ENCODE results near the gene TBC1D17. TPM values are rescaled to one million over a fixed set of nuclear protein-coding genes. Genes with fewer than 3 reads are reported as not detected.

The TBC1D17 gene
- polyA plus RNA-seq, 2 of the 4 experiments (the other 2 are of a cell fraction) = 12.3 to 41.5 TPM

GRCh38 chr19:49929611-49930482 is 52.3 kb downstream of the TBC1D17 start:
- peak; percentile 98 to 100 for DNase-seq (ENCODE audit: low read depth in 1 of 2, low spot score in 1 of 2)
- H3K9me3 ChIP-seq = no peaks in the 10 kb centered on the region
- ChIA-PET CTCF (interaction anchor here (0.6 to 3.9 kb wide), 9 partner anchors 8 to 206 kb away, joined by 3 to 26 read pairs (median 4); no protein-coding TSS in a partner anchor), POLR2A (interaction anchor here (0.5 to 2.6 kb wide), 29 partner anchors 8 to 426 kb away, joined by 3 to 30 read pairs (median 4); partner anchors contain the start of genes AKT1S1, AP2A1, FUZ and KCNC3)
- FAIRE-seq = peak; percentile 97
- WGBS (ENCODE audit: missing lambda C conversion rate) = 2% methylated on average over 39 of the region's 43 CpGs
- H3K4me3 ChIP-seq = peak overlapping the region; percentile 70
- peaks cover 16% of the 10 kb centered on the region for H3K4me1 ChIP-seq
- H3K27ac ChIP-seq = peak overlapping the region; percentile 95 to 96
- H3K4me2 ChIP-seq = peak overlapping the region; percentile 82
- ATAC-seq = peak; percentile 76 to 87
- TF ChIP-seq, protein P1, sequence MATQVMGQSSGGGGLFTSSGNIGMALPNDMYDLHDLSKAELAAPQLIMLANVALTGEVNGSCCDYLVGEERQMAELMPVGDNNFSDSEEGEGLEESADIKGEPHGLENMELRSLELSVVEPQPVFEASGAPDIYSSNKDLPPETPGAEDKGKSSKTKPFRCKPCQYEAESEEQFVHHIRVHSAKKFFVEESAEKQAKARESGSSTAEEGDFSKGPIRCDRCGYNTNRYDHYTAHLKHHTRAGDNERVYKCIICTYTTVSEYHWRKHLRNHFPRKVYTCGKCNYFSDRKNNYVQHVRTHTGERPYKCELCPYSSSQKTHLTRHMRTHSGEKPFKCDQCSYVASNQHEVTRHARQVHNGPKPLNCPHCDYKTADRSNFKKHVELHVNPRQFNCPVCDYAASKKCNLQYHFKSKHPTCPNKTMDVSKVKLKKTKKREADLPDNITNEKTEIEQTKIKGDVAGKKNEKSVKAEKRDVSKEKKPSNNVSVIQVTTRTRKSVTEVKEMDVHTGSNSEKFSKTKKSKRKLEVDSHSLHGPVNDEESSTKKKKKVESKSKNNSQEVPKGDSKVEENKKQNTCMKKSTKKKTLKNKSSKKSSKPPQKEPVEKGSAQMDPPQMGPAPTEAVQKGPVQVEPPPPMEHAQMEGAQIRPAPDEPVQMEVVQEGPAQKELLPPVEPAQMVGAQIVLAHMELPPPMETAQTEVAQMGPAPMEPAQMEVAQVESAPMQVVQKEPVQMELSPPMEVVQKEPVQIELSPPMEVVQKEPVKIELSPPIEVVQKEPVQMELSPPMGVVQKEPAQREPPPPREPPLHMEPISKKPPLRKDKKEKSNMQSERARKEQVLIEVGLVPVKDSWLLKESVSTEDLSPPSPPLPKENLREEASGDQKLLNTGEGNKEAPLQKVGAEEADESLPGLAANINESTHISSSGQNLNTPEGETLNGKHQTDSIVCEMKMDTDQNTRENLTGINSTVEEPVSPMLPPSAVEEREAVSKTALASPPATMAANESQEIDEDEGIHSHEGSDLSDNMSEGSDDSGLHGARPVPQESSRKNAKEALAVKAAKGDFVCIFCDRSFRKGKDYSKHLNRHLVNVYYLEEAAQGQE (IDR thresholded peaks at IDR 0.05) = peak; percentile 44; the same call in 1 of the 2 replicates
- TF ChIP-seq EHMT2 (IDR thresholded peaks at IDR 0.05; ENCODE audit: low read depth) = no peak
- no peak for TF ChIP-seq FOSL2 (IDR thresholded peaks at IDR 0.05)
- peak; percentile 13; the same call in 1 of the 2 replicates for TF ChIP-seq FOSL2 (CRISPR knock-in tag; IDR thresholded peaks at IDR 0.05)
- 0 out of 2 replicates have a peak, but pooled peaks have one; percentile 36 for TF ChIP-seq RARB (CRISPR knock-in tag; IDR thresholded peaks at IDR 0.05)
- 0 out of 2 replicates have a peak, but pooled peaks have one; percentile 45 for TF ChIP-seq HOXA7 (CRISPR knock-in tag; IDR thresholded peaks at IDR 0.05)
- TF ChIP-seq KDM1A (IDR thresholded peaks at IDR 0.05; ENCODE audit: low read depth) = no peak
- no peak for TF ChIP-seq SMC3 (IDR thresholded peaks at IDR 0.05)
- TF ChIP-seq FOSB (CRISPR knock-in tag; IDR thresholded peaks at IDR 0.05) = peak; percentile 53; the same call in 1 of the 2 replicates
- no peak for TF ChIP-seq MAFK (IDR thresholded peaks at IDR 0.05; ENCODE audit: partially characterized antibody)
- no peak for TF ChIP-seq GATA3 (IDR thresholded peaks at IDR 0.05; ENCODE audit: borderline replicate concordance)
- no peak for TF ChIP-seq MAZ (IDR thresholded peaks at IDR 0.05; ENCODE audit: borderline replicate concordance, low read depth, low read length)
- peak; percentile 59; the same call in 1 of the 2 replicates for TF ChIP-seq ATOH8 (CRISPR knock-in tag; IDR thresholded peaks at IDR 0.05; ENCODE audit: low read depth)
- no peak for TF ChIP-seq RFX5 (IDR thresholded peaks at IDR 0.05)
- TF ChIP-seq POLR2AphosphoS2 (conservative IDR thresholded peaks at IDR 0.05; ENCODE audit: low read length) = no peak
- no peak for TF ChIP-seq RCOR1 (IDR thresholded peaks at IDR 0.05; ENCODE audit: low read depth, low read length)
- peak; percentile 96 for TF ChIP-seq POLR2A (IDR thresholded peaks at IDR 0.05; ENCODE audit: low read length)
- TF ChIP-seq KDM5A (IDR thresholded peaks at IDR 0.05) = no peak
- TF ChIP-seq CBX8 (IDR thresholded peaks at IDR 0.05) = no peak
- no peak for TF ChIP-seq JUNB (IDR thresholded peaks at IDR 0.05)
- peak; percentile 61; the same call in 1 of the 2 replicates for TF ChIP-seq PHF8 (IDR thresholded peaks at IDR 0.05; ENCODE audit: borderline replicate concordance, low read depth)
- no peak for TF ChIP-seq ZFP36 (IDR thresholded peaks at IDR 0.05; ENCODE audit: borderline replicate concordance, partially characterized antibody)
- peak; percentile 88; the same call in 1 of the 2 replicates for TF ChIP-seq MYC (IDR thresholded peaks at IDR 0.05; ENCODE audit: borderline replicate concordance, low read length)
- TF ChIP-seq USF2 (IDR thresholded peaks at IDR 0.05) = peak; percentile 32; the same call in 1 of the 2 replicates
- TF ChIP-seq HOXB5 (CRISPR knock-in tag; IDR thresholded peaks at IDR 0.05) = 0 out of 2 replicates have a peak, but pooled peaks have one; percentile 62
- TF ChIP-seq, protein P2, sequence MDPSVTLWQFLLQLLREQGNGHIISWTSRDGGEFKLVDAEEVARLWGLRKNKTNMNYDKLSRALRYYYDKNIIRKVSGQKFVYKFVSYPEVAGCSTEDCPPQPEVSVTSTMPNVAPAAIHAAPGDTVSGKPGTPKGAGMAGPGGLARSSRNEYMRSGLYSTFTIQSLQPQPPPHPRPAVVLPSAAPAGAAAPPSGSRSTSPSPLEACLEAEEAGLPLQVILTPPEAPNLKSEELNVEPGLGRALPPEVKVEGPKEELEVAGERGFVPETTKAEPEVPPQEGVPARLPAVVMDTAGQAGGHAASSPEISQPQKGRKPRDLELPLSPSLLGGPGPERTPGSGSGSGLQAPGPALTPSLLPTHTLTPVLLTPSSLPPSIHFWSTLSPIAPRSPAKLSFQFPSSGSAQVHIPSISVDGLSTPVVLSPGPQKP (IDR thresholded peaks at IDR 0.05; ENCODE audit: low read depth, low read length) = no peak
- TF ChIP-seq FOXS1 (CRISPR knock-in tag; IDR thresholded peaks at IDR 0.05) = no peak
- TF ChIP-seq ZNF302 (CRISPR knock-in tag; IDR thresholded peaks at IDR 0.05) = no peak
- TF ChIP-seq TFCP2L1 (CRISPR knock-in tag; IDR thresholded peaks at IDR 0.05) = peak; percentile 96
- TF ChIP-seq EHF (CRISPR knock-in tag; IDR thresholded peaks at IDR 0.05) = no peak
- no peak for TF ChIP-seq HDAC2 (IDR thresholded peaks at IDR 0.05)
- no peak for TF ChIP-seq HOXB13 (CRISPR knock-in tag; IDR thresholded peaks at IDR 0.05; ENCODE audit: low read depth)
- no peak for TF ChIP-seq EP300 (IDR thresholded peaks at IDR 0.05)
- TF ChIP-seq MAX (IDR thresholded peaks at IDR 0.05) = peak; percentile 98
- peak in 1 of 2 experiments; percentile 69; a peak in 2 of 5 replicates for TF ChIP-seq JUN (IDR thresholded peaks at IDR 0.05)
- TF ChIP-seq ZC3H11A (IDR thresholded peaks at IDR 0.05) = no peak

Data from A549 (cell line).